ENCODE results near the gene HCN2. TPM values are rescaled to one million over a fixed set of nuclear protein-coding genes. Genes with fewer than 3 reads are reported as not detected.

The HCN2 gene
- polyA plus RNA-seq, 1 donor, result 0.09 TPM

GRCh38 chr19:658059-658839 lies 68.6 kb downstream of the HCN2 start:
- no peak for DNase-seq

- DNase-seq, result no peak
These were observed 69.5 kb downstream of the HCN2 start for GRCh38 chr19:658916-659839.

- DNase-seq, result no peak
These were observed 71.2 kb downstream of the HCN2 start for GRCh38 chr19:660793-661426.

GRCh38 chr19:661427-662196 lies 71.9 kb downstream of the HCN2 start:
- DNase-seq, result no peak

GRCh38 chr19:662207-662961 lies 72.7 kb downstream of the HCN2 start:
- no peak for DNase-seq

DNA sequence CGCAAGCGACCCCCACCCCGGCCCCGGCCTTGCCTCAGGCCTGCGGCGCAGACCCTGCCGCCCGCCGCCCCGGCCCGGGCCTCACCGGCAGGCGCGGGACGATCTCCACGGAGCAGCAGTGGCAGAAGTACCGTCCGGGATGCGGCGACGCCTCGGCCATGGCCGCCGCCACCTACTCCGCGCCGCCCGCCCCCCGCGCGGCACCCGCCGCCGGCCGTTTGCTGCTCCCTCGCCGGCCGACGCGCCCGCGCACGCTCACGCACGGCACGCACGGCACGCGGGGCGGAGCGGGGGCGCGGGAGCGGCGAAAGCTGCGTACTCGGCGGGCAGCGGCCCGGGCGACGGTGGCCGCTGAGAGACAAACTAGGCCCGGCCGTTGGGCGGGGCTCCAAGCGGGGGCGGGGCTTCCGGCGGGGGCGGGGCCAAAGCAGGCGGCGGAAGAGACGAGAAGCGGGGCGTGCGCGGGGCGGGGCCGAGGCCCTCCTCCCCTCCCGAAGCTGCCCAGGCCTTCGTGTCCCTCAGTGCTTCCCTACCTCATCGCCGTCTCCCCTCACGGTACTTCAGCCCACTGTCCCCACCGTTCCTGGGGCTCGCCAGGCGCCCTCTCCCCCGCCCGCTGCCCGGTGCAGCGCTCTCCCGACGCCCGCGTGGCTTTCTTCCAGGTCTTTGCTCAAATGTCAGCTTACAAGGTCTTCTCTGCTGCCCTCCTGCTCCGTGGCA lies 73.4 kb downstream of the HCN2 start, which contains the start of gene RNF126:
RNF126 (minus strand) TSS at position 253 of the 720 bp plus-strand sequence; CDS start at position 160, 93 bp downstream.
- peak; percentile 91 for DNase-seq

GRCh38 chr19:663682-664117 lies 74.0 kb downstream of the HCN2 start:
- no peak for DNase-seq

- DNase-seq, result peak; percentile 80
These were observed 75.3 kb downstream of the HCN2 start for GRCh38 chr19:664913-665443.

Other genes with a start within 250 kb of the HCN2 start
- 34.9 TPM for gene MIER2, start 245.1 kb upstream of the HCN2 start, polyA plus RNA-seq (ENCODE audit: insufficient read length)
- gene C2CD4C, start 180.7 kb upstream of the HCN2 start, polyA plus RNA-seq (ENCODE audit: insufficient read length), result 1.3 TPM
- gene SHC2, start 128.8 kb upstream of the HCN2 start, polyA plus RNA-seq (ENCODE audit: insufficient read length), result 39.7 TPM
- 11.9 TPM for gene MADCAM1, start 93.4 kb upstream of the HCN2 start, polyA plus RNA-seq (ENCODE audit: insufficient read length)
- gene TPGS1, start 82.4 kb upstream of the HCN2 start, polyA plus RNA-seq (ENCODE audit: insufficient read length), result 10.1 TPM
- 78.5 TPM for gene CDC34, start 58.1 kb upstream of the HCN2 start, polyA plus RNA-seq (ENCODE audit: insufficient read length)
- gene GZMM, start 45.8 kb upstream of the HCN2 start, polyA plus RNA-seq (ENCODE audit: insufficient read length), result 0.21 TPM
- 227 TPM for gene BSG, start 17.3 kb upstream of the HCN2 start, polyA plus RNA-seq (ENCODE audit: insufficient read length)
- gene POLRMT, start 43.7 kb downstream of the HCN2 start, polyA plus RNA-seq (ENCODE audit: insufficient read length), result 36.0 TPM
- gene FGF22, start 50.0 kb downstream of the HCN2 start, polyA plus RNA-seq (ENCODE audit: insufficient read length), result 0.28 TPM
- gene RNF126, start 73.3 kb downstream of the HCN2 start, polyA plus RNA-seq (ENCODE audit: insufficient read length), result 32.3 TPM
- gene FSTL3, start 86.5 kb downstream of the HCN2 start, polyA plus RNA-seq (ENCODE audit: insufficient read length), result 17.9 TPM
- 0.32 TPM for gene PRSS57, start 105.6 kb downstream of the HCN2 start, polyA plus RNA-seq (ENCODE audit: insufficient read length)
- gene PALM, start 119.1 kb downstream of the HCN2 start, polyA plus RNA-seq (ENCODE audit: insufficient read length), result 47.0 TPM
- gene MISP, start 161.2 kb downstream of the HCN2 start, polyA plus RNA-seq (ENCODE audit: insufficient read length), result 0.21 TPM
- gene PTBP1, start 207.6 kb downstream of the HCN2 start, polyA plus RNA-seq (ENCODE audit: insufficient read length), result 127 TPM
- not detected for gene PLPPR3, start 232.1 kb downstream of the HCN2 start, polyA plus RNA-seq (ENCODE audit: insufficient read length)
- gene AZU1, start 238.0 kb downstream of the HCN2 start, polyA plus RNA-seq (ENCODE audit: insufficient read length), result 3.2 TPM